HG03025 (cell line): ENCODE measurements around the gene SPDYE2.
"Not testable (repeated sequence)": the region's sequence is repeated elsewhere in the genome, so short reads cannot be mapped to it uniquely, and the experiment has no call there.

Experiments
- ATAC-seq: cut with Tn5 transposase; IDR thresholded peaks from one replicate; pipeline ENCODE4 v1.9.1; 2021; ENCODE audit warnings: mild to moderate bottlenecking, moderate library complexity; ENCODE audit not compliant: unreplicated experiment, low FRiP score

The SPDYE2 gene

GRCh38 chr7:102596036-102596435 lies 45.0 kb downstream of the SPDYE2 start:
- ATAC-seq: not testable (repeated sequence)

GRCh38 chr7:102599699-102600098 lies 48.7 kb downstream of the SPDYE2 start:
- not testable (repeated sequence) for ATAC-seq

GRCh38 chr7:102602317-102602716 lies 51.3 kb downstream of the SPDYE2 start:
- not testable (repeated sequence) for ATAC-seq

GRCh38 chr7:102604431-102605145 lies 53.6 kb downstream of the SPDYE2 start:
- ATAC-seq: not testable (repeated sequence)

- ATAC-seq: not testable (repeated sequence)
Observed at GRCh38 chr7:102606848-102607247, 55.8 kb downstream of the SPDYE2 start.

GRCh38 chr7:102609734-102610133 lies 58.7 kb downstream of the SPDYE2 start:
- ATAC-seq: not testable (repeated sequence)

GRCh38 chr7:102610441-102610840 lies 59.4 kb downstream of the SPDYE2 start:
- not testable (repeated sequence) for ATAC-seq

GRCh38 chr7:102611013-102611674 lies 60.1 kb downstream of the SPDYE2 start:
- ATAC-seq: peak; percentile 26

- ATAC-seq: not testable (repeated sequence)
Observed at GRCh38 chr7:102611675-102612325, 60.8 kb downstream of the SPDYE2 start.
